CD4-positive, CD25-positive, alpha-beta regulatory T cell (primary cell): ENCODE data around the gene NFATC3. TPM values are rescaled to one million over a fixed set of nuclear protein-coding genes. Genes with fewer than 3 reads are reported as not detected.
A peak's percentile ranks its signal among the peaks of the same experiment; 100 is the strongest.
"Not testable (repeated sequence)": the region's sequence is repeated elsewhere in the genome, so short reads cannot be mapped to it uniquely, and the experiment has no call there.

Experiments used
- ATAC-seq, 2 donors: fragments of 150-1000 bp; cut with Tn5 transposase; one replicate each; pipeline ENCODE4 v1.10.0; 2021; ENCODE audit warnings: low read depth in 2 of 2, moderate number of reproducible peaks in 2 of 2, moderate library complexity in 1 of 2
- DNase-seq, 3 donors: peaks; one replicate each; pipeline versions ENCODE4 v3.0.0 to v3.0.0-alpha.2; 2012 to 2022; ENCODE audit warnings: mixed read lengths in 1 of 3
- H3K27ac ChIP-seq: one replicate; pipeline ENCODE4 v1.7.0; 2013; ENCODE audit warnings: mild to moderate bottlenecking, low read length; ENCODE audit not compliant: insufficient read depth, poor library complexity, severe bottlenecking
- H3K27me3 ChIP-seq: one replicate; pipeline ENCODE4 v1.7.0; 2013; ENCODE audit warnings: low read length; ENCODE audit not compliant: control insufficient read depth, insufficient read depth
- H3K36me3 ChIP-seq: one replicate; pipeline ENCODE4 v1.7.0; 2013; ENCODE audit warnings: mild to moderate bottlenecking, low read length, moderate library complexity; ENCODE audit not compliant: control insufficient read depth, insufficient read depth
- H3K4me1 ChIP-seq: 2 replicates; pipeline ENCODE4 v1.7.0; 2013; ENCODE audit warnings: mild to moderate bottlenecking, low read length; ENCODE audit not compliant: insufficient read depth, control insufficient read depth, poor library complexity, severe bottlenecking
- H3K4me3 ChIP-seq: one replicate; pipeline ENCODE4 v1.7.0; 2013; ENCODE audit warnings: low read depth, mild to moderate bottlenecking, low read length, moderate library complexity
- H3K9me3 ChIP-seq, 2 experiments: 1 replicate in 1 of 2; 2 replicates in 1 of 2; pipeline ENCODE4 v1.7.0; 2013; ENCODE audit warnings: low read length in 2 of 2, mild to moderate bottlenecking in 1 of 2, moderate library complexity in 1 of 2; ENCODE audit not compliant: control insufficient read depth in 2 of 2
- H3K27ac Mint-ChIP-seq, 3 donors: one replicate each; pipeline ENCODE4 v1.8.0; 2020 to 2022; ENCODE audit warnings: mild to moderate bottlenecking in 3 of 3, mixed read lengths in 3 of 3, moderate library complexity in 2 of 3
- H3K27me3 Mint-ChIP-seq: one replicate; pipeline ENCODE4 v1.8.0; 2022; ENCODE audit warnings: mild to moderate bottlenecking, mixed read lengths
- H3K36me3 Mint-ChIP-seq: one replicate; pipeline ENCODE4 v1.8.0; 2020; ENCODE audit warnings: mixed read lengths
- H3K4me1 Mint-ChIP-seq, 4 donors: one replicate each; pipeline ENCODE4 v1.8.0; 2020 to 2022; ENCODE audit warnings: mixed read lengths in 4 of 4, mild to moderate bottlenecking in 1 of 4
- H3K4me3 Mint-ChIP-seq, 4 donors: one replicate each; pipeline ENCODE4 v1.8.0; 2020 to 2022; ENCODE audit warnings: mild to moderate bottlenecking in 4 of 4, mixed read lengths in 4 of 4, moderate library complexity in 3 of 4
- H3K9me3 Mint-ChIP-seq, 7 donors: one replicate each; pipeline ENCODE4 v1.8.0; 2020 to 2022; ENCODE audit warnings: mixed read lengths in 7 of 7, mild to moderate bottlenecking in 3 of 7, moderate library complexity in 2 of 7
- polyA plus RNA-seq, 4 donors: library from polyadenylated mRNA; unstranded; fragments of 300-500 nt; fragmentation: Illumina TruSeq; gene quantifications; one replicate each; pipeline ENCODE4 v1.2.3, GENCODE V29; 2021
- total RNA-seq: library from RNA; stranded (reverse); gene quantifications from one replicate; pipeline ENCODE4 v1.2.3, GENCODE V29; 2022

The NFATC3 gene
- total and polyA plus RNA-seq, 5 donors from 2014 or later, result 52.0 to 115 (median 60.9) TPM

DNA sequence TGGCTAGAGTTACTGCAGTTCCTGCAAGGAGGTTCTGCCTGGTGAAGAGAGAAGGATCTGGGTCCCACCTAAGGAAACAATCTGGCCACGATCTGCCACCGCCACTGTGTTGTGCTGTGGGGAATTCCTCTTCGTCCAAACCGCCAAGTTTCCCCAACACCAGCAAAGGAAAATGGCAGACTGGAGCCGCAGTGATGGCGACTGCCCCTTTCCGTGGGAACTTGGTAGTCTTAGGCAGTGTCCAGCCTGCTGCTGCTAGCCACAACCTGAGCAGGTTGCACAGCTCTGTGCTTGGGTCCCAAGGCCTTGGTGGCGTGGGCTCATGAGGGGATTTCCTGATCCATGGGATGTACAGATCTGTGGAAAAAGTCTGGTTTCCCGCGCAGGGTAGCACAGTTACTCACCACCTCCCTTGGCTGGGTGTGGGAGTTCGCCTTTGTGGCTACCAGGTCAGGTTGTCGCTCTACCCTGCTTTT lies 28.6 kb downstream of the NFATC3 start:
- H3K9me3 ChIP-seq, result peaks cover 4 to 5% of the 10 kb centered on the region in 2 experiments
- Mint-ChIP-seq H3K27me3 (no peaks in the 10 kb centered on the region), H3K4me3 (peak overlapping the region in 1 of 4 donors; percentile 47), H3K36me3 (peaks cover 24% of the 10 kb centered on the region), H3K4me1 (peaks cover 35 to 94% (median 62%) of the 10 kb centered on the region in 4 donors), H3K9me3 (peaks cover 0 to 24% (median 10%) of the 10 kb centered on the region in 7 donors), H3K27ac (peak overlapping the region in 2 of 3 donors; percentile 54 to 74)
- no peak overlapping the region for H3K27ac ChIP-seq
- H3K27me3 ChIP-seq, result no peaks in the 10 kb centered on the region
- no peak overlapping the region for H3K4me3 ChIP-seq
- H3K4me1 ChIP-seq, result peaks cover 56% of the 10 kb centered on the region
- H3K36me3 ChIP-seq, result no peaks in the 10 kb centered on the region
- DNase-seq, result no peak
- ATAC-seq, result no peak

DNA sequence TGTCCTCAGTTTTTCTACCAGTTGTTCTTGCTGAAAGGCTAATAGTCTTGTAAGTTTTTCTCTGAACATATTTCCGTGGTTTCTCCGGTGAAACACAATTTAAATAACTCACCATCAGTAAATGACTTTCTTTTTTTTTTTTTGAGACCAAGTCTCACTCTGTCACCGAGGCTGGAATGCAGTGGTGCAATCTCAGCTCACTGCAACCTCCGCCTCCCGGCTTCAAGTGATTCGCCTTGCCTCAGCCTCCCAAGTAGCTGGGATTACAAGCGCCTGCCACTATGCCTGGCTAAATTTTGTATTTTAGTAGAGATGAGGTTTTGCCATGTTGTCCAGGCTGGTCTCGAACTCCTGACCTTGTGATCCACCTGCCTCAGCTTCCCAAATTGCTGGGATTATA lies 29.8 kb downstream of the NFATC3 start:
- not testable (repeated sequence) for H3K27me3 Mint-ChIP-seq, H3K36me3 ChIP-seq, DNase-seq, H3K27ac ChIP-seq, H3K27me3 ChIP-seq, H3K9me3 ChIP-seq, ATAC-seq, H3K4me3 ChIP-seq
- peak overlapping the region in 1 of 3 donors; percentile 20 for H3K27ac Mint-ChIP-seq
- peaks cover 37 to 94% (median 63%) of the 10 kb centered on the region in 4 donors for H3K4me1 Mint-ChIP-seq
- peaks cover 59% of the 10 kb centered on the region for H3K4me1 ChIP-seq
- H3K9me3 Mint-ChIP-seq, result peaks cover 0 to 16% (median 10%) of the 10 kb centered on the region in 7 donors
- peaks cover 22% of the 10 kb centered on the region for H3K36me3 Mint-ChIP-seq
- H3K4me3 Mint-ChIP-seq, result peak overlapping the region in 1 of 4 donors; percentile 43

DNA sequence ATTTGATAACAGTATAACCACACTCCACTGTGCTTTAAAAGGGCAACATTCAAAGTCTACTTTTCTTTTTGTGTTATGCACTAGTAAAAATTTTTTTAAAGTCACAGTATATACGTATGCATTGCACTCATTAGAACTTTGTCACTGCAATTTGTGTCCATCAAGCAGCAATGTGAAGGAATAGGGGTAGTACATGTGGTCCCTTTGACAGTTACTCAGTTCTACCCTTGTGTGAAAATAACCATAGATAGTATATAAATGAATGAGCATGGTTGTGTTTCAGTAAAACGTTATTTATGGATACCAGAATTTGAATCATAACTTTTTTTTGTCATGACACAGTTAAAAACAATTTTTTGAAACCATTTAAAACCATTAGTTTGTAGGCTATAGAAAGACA lies 30.7 kb downstream of the NFATC3 start:
- peak overlapping the region in 3 of 4 donors; percentile 26 to 70 (median 43) for H3K4me3 Mint-ChIP-seq
- peaks cover 34 to 98% (median 64%) of the 10 kb centered on the region in 4 donors for H3K4me1 Mint-ChIP-seq
- no peak for ATAC-seq

DNA sequence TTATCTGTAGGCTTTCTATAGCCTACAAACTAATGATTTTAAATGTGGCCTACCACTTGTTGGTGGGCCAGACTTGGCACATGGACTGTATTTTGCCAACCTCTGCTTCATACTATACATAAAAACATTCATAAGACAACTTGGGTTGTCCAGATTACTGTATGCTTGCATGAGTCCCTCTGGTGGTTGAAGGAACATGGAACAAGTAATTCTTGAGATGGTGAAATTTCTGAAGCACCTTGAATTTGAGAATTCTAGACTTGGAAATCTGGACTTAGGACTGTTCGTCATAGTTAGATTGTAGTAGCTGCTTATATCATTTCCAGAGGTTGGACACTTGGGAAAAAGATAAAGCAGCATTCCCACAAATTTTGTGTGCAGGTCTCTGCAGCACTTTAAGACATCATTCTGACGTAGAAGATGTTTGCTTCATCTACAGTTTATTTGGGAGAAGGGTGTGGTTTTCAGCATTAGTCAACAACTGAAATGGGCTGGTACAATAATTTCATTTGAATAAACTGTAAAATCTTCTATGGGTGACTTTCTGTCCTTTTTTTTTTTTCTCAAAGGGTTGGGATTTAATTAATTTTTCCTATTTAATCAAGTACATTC lies 31.2 kb downstream of the NFATC3 start:
- Mint-ChIP-seq H3K36me3 (peaks cover 13% of the 10 kb centered on the region), H3K4me3 (peak overlapping the region in 3 of 4 donors; percentile 2 to 70 (median 39)), H3K27ac (peak overlapping the region in 1 of 3 donors; percentile 47), H3K27me3 (no peaks in the 10 kb centered on the region), H3K4me1 (peaks cover 34 to 97% (median 61%) of the 10 kb centered on the region in 4 donors), H3K9me3 (peaks cover 0 to 10% (median 2%) of the 10 kb centered on the region in 7 donors)
- DNase-seq, result peak in 2 of 3 donors; percentile 47 to 57
- H3K27me3 ChIP-seq, result no peaks in the 10 kb centered on the region
- peaks cover 61% of the 10 kb centered on the region for H3K4me1 ChIP-seq
- no peak overlapping the region for H3K27ac ChIP-seq
- peak; percentile 60 to 77 for ATAC-seq
- no peaks in the 10 kb centered on the region for H3K9me3 ChIP-seq
- no peaks in the 10 kb centered on the region for H3K36me3 ChIP-seq
- H3K4me3 ChIP-seq, result peak overlapping the region; percentile 52

More for the DNA sequence above, 30.7 kb downstream of the NFATC3 start:
- Mint-ChIP-seq H3K27ac (peak overlapping the region in 1 of 3 donors; percentile 20), H3K27me3 (no peaks in the 10 kb centered on the region), H3K36me3 (peaks cover 18% of the 10 kb centered on the region), H3K9me3 (peaks cover 0 to 12% (median 6%) of the 10 kb centered on the region in 7 donors)
- peaks cover 59% of the 10 kb centered on the region for H3K4me1 ChIP-seq
- peaks cover 1 to 2% of the 10 kb centered on the region in 2 experiments for H3K9me3 ChIP-seq
- no peak overlapping the region for H3K27ac ChIP-seq
- DNase-seq, result no peak
- no peaks in the 10 kb centered on the region for H3K36me3 ChIP-seq
- peak overlapping the region; percentile 52 for H3K4me3 ChIP-seq
- H3K27me3 ChIP-seq, result no peaks in the 10 kb centered on the region

DNA sequence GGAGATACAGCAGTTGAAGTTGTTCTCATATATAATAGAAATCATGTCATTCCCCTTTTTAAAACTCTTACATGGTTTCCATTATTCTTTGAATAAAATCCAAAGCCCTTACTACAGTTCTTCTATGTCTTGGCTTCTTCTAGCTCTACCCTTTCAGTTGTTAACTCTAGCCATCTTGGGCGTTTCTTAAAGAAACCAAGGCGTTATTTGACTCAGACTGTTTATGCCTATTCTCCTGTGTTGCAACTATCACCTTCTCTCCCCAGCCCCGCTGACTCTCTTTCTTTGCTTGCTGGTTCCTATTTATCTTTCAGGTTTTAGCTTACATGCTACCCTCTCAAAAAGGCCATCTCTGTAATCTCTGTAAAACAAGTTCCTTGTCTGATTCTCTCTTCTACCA lies 32.7 kb downstream of the NFATC3 start:
- Mint-ChIP-seq H3K27ac (peak overlapping the region in 2 of 3 donors; percentile 28 to 39), H3K9me3 (peaks cover 0 to 3% (median 0%) of the 10 kb centered on the region in 7 donors), H3K36me3 (peaks cover 18% of the 10 kb centered on the region), H3K27me3 (no peaks in the 10 kb centered on the region), H3K4me1 (peaks cover 36 to 97% (median 65%) of the 10 kb centered on the region in 4 donors), H3K4me3 (peak overlapping the region in 3 of 4 donors; percentile 11 to 55 (median 36))
- Histone ChIP-seq H3K36me3 (peaks cover 10% of the 10 kb centered on the region), H3K9me3 (no peaks in the 10 kb centered on the region), H3K27me3 (no peaks in the 10 kb centered on the region), H3K27ac (no peak overlapping the region), H3K4me1 (peaks cover 70% of the 10 kb centered on the region), H3K4me3 (no peak overlapping the region)
- peak in 1 of 3 donors; percentile 47 for DNase-seq
- ATAC-seq, result peak; percentile 32 to 40

- not testable (repeated sequence) for H3K27ac ChIP-seq, ATAC-seq, H3K9me3 ChIP-seq, H3K27me3 Mint-ChIP-seq, H3K27me3 ChIP-seq, DNase-seq, H3K9me3 Mint-ChIP-seq
- Histone ChIP-seq H3K4me1 (peaks cover 61% of the 10 kb centered on the region), H3K4me3 (peak overlapping the region; percentile 10), H3K36me3 (peaks cover 12% of the 10 kb centered on the region)
- Mint-ChIP-seq H3K4me3 (peak overlapping the region in 1 of 4 donors; percentile 40), H3K4me1 (peaks cover 35 to 89% (median 61%) of the 10 kb centered on the region in 4 donors), H3K36me3 (peaks cover 18% of the 10 kb centered on the region), H3K27ac (peak overlapping the region; percentile 26 to 38 (median 28))
These were observed 33.8 kb downstream of the NFATC3 start for GRCh38 chr16:68118954-68119353.

- Histone ChIP-seq H3K36me3 (peaks cover 14% of the 10 kb centered on the region), H3K4me1 (peaks cover 50% of the 10 kb centered on the region)
- ATAC-seq, H3K4me3 ChIP-seq, H3K9me3 Mint-ChIP-seq, H3K9me3 ChIP-seq, DNase-seq, H3K27me3 ChIP-seq, H3K27ac ChIP-seq, H3K27me3 Mint-ChIP-seq: not testable (repeated sequence)
- peaks cover 40 to 81% (median 63%) of the 10 kb centered on the region in 4 donors for H3K4me1 Mint-ChIP-seq
- H3K27ac Mint-ChIP-seq, result peak overlapping the region; percentile 28 to 71 (median 36)
- peak overlapping the region in 1 of 4 donors; percentile 54 for H3K4me3 Mint-ChIP-seq
- peaks cover 22% of the 10 kb centered on the region for H3K36me3 Mint-ChIP-seq
These were observed 35.3 kb downstream of the NFATC3 start for GRCh38 chr16:68120496-68120895.
